ENCODE results near the gene ASAP2. TPM values are rescaled to one million over a fixed set of nuclear protein-coding genes. Genes with fewer than 3 reads are reported as not detected.

ASAP2 gene
- total RNA-seq, 1 experiment from 2014 or later = 12.6 TPM

- Histone ChIP-seq H2BK120ac (ENCODE audit: low read depth, low read length, poor library complexity, severe bottlenecking) (no peak overlapping the region), H3K56ac (ENCODE audit: insufficient read length, low read depth, low read length) (no peak overlapping the region), H3K23me2 (ENCODE audit: insufficient read length, low read depth, low read length, poor library complexity, severe bottlenecking) (peaks cover 2% of the 10 kb centered on the region), H3K79me1 (ENCODE audit: insufficient read depth, low read depth, low read length, poor library complexity, severe bottlenecking) (no peaks in the 10 kb centered on the region), H3K4ac (ENCODE audit: low read depth, low read length) (no peak overlapping the region), H4K91ac (ENCODE audit: insufficient read length, low read depth, low read length) (no peak overlapping the region), H3K27me3 (ENCODE audit: insufficient read depth, low read length) (no peaks in the 10 kb centered on the region), H3K14ac (ENCODE audit: insufficient read depth, low read length) (no peak overlapping the region), H4K8ac (replicated peaks; ENCODE audit: insufficient read length, low read depth, low read length) (no peak overlapping the region), H3K18ac (ENCODE audit: insufficient read length, low read depth, low read length) (no peak overlapping the region), H2AFZ (ENCODE audit: low read length) (no peak overlapping the region), H2BK12ac (ENCODE audit: insufficient read length, low read depth, low read length) (no peak overlapping the region), H3T11ph (ENCODE audit: low read length) (no peak overlapping the region), H4K20me1 (ENCODE audit: control insufficient read depth, insufficient read depth, insufficient read length) (no peaks in the 10 kb centered on the region), H2AK5ac (ENCODE audit: insufficient read length, low read length) (no peak overlapping the region), H3K4me1 (ENCODE audit: insufficient read depth, low read length) (no peaks in the 10 kb centered on the region), H2BK5ac (ENCODE audit: insufficient read length, low read length) (no peak overlapping the region), H3K27ac (ENCODE audit: insufficient read length, low read depth, low read length) (no peak overlapping the region), H3K4me2 (ENCODE audit: insufficient read depth, insufficient read length, low read length) (no peak overlapping the region), H2BK20ac (ENCODE audit: low read depth, low read length, poor library complexity, severe bottlenecking) (no peak overlapping the region), H3K23ac (ENCODE audit: insufficient read length, low read depth, low read length) (no peak overlapping the region), H3K9me3 (ENCODE audit: control insufficient read depth, low read depth, low read length) (no peaks in the 10 kb centered on the region), H2BK15ac (ENCODE audit: low read depth, low read length) (no peak overlapping the region), H3K79me2 (ENCODE audit: insufficient read depth, low read length) (peaks cover 2% of the 10 kb centered on the region; the same call in 1 of the 2 replicates), H3K9ac (ENCODE audit: extremely low read depth, insufficient read length, low read length) (no peak overlapping the region), H4K5ac (ENCODE audit: insufficient read length, low read depth, low read length) (no peak overlapping the region)
- no peaks in the 10 kb centered on the region for H3K27me3 Mint-ChIP-seq (ENCODE audit: low read depth)
- no CpG with 5 or more reads among the region's 5 CpGs for WGBS (ENCODE audit: extremely low coverage, insufficient read length, low lambda C conversion rate)
- no peak for DNase-seq
- no peak overlapping the region for H3K4me3 Mint-ChIP-seq
- no peak overlapping the region for H3K27ac Mint-ChIP-seq
- no peak for TF ChIP-seq CTCF (conservative IDR thresholded peaks at IDR 0.05)
- no peaks in the 10 kb centered on the region for H3K9me3 Mint-ChIP-seq
- peaks cover 16 to 51% (median 50%) of the 10 kb centered on the region in 3 experiments; a peak in 6 of 7 replicates for H3K36me3 Mint-ChIP-seq (ENCODE audit: insufficient read depth in 1 of 3, low read depth in 3 of 3)
- H3K4me1 Mint-ChIP-seq = no peaks in the 10 kb centered on the region
These were observed 222.5 kb downstream of the ASAP2 start for GRCh38 chr2:9428965-9429577.

Measured in H9 (cell line).